Iris pigment epithelial cell (primary cell): Measurements from ENCODE around the gene ARID1B.
"Not testable (repeated sequence)": the region's sequence is repeated elsewhere in the genome, so short reads cannot be mapped to it uniquely, and the experiment has no call there.

Experiments
- DNase-seq: peaks from one replicate; pipeline ENCODE4 v3.0.0-alpha.2; 2011; ENCODE audit warnings: low read depth

Gene ARID1B

DNA sequence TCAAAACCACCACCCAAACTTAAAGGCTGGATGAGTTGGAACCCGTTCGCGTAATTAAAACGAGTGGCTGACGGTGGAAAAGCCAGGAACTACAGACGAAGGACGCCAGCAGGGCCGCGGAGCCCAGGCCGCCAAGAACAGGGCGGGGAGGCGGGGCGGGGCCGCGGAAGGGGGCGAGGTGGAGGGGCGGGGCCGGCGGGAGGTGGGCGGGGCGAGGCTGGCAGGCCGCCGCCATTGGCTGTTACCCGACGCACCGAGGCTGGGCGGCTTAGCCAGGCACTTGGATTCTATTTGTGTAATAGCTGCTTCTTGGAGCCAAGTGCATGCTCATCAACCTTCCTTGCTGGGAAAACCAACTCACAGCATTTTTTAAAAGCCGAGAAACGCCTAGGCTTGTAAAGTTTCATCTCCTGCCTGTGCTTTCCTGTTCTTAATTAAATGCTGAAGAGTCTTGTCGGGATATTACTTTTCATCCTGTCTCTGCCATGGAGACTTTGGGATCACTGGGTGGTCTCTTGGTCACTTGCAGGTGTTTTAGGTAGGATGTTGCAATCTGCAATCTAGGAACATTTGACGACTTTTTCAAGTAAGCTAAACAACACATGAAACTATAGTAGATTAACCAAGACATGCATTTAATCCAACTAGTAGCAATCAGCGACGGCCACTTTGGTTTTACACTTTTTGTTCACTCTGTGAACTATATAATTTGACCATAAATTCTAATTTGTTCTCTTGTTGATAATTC lies 245.0 kb downstream of the ARID1B start:
- peak; percentile 93 for DNase-seq

GRCh38 chr6:157023958-157024357 lies 246.8 kb downstream of the ARID1B start:
- DNase-seq = peak; percentile 83

DNA sequence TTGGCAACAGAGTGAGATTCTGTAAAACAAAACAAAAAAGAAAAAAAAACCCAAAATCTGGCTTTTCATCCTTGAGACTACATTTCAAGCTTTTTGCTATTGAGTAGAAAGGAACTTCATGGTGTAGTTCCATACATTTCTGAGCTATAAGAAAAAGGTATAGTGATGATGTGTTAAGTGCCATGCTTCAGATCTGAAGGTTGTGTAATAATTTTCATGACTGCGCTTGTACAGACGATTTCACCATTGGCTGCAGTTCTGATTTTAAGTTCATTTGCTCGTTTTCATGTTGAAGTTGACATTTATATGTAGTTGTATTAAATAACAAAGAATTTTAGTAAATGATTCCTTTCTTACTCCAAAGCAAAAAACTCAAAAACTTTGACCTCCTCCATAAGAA lies 247.6 kb downstream of the ARID1B start:
- no peak for DNase-seq

GRCh38 chr6:157025437-157025836 lies 248.3 kb downstream of the ARID1B start:
- no peak for DNase-seq

DNA sequence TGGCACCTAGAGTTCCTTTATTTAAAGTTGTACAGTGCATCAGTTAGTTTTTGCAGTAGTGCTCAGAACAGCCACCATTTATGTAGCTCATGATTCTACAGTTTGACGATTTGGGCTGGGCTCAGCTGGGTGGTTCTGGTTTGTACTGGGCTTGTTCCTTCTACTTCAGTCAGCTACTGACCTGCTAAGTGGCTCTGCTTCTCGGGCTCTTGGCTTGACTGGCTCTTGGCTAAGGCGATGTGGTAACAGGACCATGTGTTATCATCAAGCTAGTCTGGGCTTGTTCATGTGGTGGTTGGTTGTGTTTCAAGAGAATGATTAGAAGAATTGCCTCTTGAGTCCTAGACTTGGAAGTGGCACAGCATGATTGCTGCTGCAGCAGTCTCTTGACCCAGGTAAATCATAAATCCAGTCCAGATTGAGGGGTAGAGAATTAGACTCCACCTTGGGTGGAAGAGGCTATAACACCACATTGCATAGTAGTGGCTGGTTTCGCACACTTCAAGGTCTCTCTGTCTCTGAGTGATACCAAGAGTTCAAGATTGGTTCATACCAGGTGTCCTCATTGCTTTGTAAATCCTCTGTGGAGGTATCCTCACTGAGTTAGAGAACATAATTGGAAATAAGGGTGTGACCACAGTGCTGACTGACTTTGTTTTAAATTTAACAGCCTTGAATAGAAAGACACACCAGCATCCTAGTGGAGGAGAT lies 253.0 kb downstream of the ARID1B start:
- DNase-seq = no peak

DNA sequence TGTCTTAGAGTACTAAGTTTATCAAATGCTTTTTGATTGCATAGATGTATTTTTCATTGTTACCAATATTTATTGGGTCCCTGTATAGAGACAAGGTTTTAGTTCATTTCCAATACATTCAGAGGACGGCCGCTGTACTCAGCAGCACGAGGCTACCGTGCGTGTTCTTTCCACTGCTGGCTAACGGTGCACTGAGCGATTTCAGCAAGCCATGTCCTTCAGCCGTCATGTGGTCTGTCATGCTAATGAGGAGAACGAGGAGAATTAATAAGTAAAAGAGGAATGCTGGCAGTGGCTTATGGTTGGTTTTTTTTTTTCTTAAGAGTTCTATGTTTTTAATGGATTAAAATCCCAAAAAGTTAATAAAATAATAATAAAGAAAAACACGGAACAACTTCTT lies 253.6 kb downstream of the ARID1B start:
- DNase-seq = no peak

DNA sequence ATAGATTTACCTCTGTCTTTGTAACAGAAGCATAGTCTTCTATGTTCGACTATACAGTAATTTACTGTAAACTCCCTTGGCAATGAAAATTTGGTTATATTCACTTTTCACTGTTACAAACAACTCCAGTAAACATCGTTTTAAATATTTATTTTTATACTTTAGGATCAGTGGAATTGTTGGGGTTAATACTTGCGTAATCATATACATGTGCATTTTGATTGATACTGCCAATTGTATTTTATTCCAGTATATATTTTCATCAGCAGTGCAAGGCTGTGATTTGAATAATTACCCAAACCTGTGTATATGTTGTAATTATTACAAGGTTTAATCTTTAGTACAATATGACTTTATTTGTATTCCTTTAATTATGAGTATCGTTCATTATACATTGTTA lies 255.7 kb downstream of the ARID1B start:
- DNase-seq = no peak

GRCh38 chr6:157033428-157034140 lies 256.4 kb downstream of the ARID1B start:
- DNase-seq = no peak

GRCh38 chr6:157034436-157035230 lies 257.5 kb downstream of the ARID1B start:
- DNase-seq = peak; percentile 72

DNA sequence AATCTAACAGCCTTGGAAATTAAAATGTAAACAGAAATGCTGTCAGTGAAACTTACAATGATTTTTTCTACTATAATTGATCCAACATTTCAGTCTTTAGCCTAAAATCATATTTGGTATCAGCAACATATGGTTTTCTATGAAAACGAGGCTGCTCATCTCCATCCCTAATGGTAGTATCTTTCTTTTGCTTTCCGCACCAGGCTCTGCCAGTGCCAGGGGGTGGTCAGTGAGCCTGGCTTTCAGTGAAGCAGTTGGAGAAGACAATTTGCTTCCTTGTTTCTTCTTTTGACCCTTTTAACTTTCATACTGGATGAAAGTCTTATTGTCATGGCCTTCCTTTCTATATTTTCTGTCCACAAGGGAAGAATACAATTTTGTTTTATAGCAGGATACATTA lies 258.4 kb downstream of the ARID1B start:
- DNase-seq = no peak

- DNase-seq = peak; percentile 41
Measured at GRCh38 chr6:157036245-157036711, 259.1 kb downstream of the ARID1B start.

DNA sequence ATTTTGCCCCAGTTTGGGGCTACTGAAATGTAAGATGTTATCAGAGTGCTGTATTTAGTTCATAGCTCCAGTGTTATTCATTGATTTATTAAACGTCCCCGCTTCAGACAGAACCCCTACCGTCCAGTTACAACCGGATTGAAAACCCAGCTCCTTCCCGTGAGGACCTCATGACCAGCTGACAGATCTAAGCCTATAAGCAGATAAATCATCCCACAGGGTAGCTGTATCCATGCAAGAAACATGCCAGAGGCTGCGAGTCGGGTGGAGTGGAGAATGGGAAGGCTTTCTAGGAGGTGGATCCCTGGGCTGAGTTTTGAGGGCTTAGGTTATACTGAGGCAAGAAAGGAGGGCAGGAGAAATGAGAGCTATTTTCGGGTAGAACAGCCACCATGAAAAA lies 260.0 kb downstream of the ARID1B start:
- DNase-seq = no peak

DNA sequence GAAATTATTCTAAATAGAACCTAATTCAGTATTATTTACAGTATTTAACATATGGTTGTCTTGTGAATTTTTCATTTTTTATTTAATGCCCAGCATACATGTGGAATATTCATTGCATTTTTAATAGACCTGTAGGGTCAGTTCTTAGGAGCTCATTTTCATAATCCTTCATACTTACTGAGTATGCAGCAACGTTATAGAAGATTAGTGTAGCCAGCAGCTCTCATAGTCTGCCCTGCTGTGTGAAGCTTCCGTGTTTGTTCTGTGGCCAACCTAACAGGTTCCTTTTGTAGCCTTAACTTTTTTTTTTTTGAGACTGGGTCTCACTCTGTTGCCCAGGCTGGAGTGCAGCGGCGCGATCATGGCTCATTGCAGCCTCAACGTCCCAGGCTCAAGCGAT lies 261.4 kb downstream of the ARID1B start:
- DNase-seq = no peak

- DNase-seq = not testable (repeated sequence)
Measured at GRCh38 chr6:157039639-157040038, 262.5 kb downstream of the ARID1B start.

- DNase-seq = no peak
Measured at GRCh38 chr6:157040191-157040590, 263.0 kb downstream of the ARID1B start.

GRCh38 chr6:157045831-157046454 lies 268.8 kb downstream of the ARID1B start:
- DNase-seq = peak; percentile 75

DNA sequence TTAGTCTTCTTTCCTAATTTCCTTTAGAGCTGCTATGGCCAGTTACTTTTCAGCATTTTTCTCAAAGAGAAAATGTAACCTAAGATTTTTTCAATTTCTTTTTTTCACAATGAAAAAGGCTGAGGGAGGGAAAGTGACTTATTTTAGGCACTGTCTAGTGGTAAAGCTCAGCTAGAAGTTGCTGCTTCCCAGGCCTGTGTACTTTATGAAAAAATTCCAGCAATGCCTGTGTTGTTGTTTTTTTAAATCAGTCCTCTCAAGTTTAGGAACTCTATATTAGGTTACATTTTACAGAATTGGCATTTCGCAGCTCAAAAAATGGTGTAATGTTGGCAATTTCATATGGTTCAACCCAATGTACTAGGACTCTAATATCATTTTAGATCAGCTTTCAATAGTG lies 269.6 kb downstream of the ARID1B start:
- DNase-seq = peak; percentile 36

DNA sequence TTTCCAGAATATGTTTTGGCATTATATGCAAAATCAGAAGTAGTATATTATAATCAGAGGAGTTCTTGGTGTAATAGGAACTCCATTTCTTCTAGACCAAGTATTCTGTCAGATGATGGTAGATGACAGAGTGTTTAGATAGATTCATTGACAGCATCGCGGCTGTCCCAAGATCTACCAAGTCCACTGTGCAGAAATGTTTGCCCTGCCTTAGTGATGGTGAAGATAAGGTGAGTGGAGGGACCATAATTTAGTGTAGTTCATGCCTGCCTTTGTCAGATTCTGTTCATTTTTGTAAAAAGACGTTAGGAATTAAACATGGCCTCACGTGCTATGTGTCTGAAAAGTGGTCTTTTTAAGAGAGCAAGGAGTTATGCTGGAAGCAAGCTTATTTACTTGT lies 270.1 kb downstream of the ARID1B start:
- no peak for DNase-seq

GRCh38 chr6:157047951-157048350 lies 270.8 kb downstream of the ARID1B start:
- DNase-seq = peak; percentile 83

DNA sequence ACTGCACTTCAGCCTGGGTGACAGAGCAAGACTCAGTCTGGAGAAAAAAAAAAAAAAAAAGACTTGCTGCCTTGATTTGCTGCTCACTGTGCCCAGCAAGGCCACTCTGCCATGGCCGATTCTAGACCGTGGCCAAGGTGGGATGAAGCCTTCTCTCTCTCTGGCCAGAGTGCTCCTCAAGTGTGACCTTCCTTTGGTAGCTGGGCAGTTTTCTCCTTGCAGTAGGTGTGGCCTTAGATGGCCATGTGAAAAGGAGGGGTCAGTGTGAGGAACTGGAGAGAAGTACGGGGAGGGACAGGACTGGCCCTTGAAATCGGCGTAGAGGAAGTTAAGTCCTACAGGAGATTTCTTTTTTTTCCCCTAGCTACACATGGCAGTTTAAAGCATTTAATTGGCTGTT lies 272.0 kb downstream of the ARID1B start:
- DNase-seq = no peak

- no peak for DNase-seq
Measured at GRCh38 chr6:157050537-157051265, 273.5 kb downstream of the ARID1B start.
